Sigmoid colon (tissue), 4 donors: ENCODE measurements around the gene SLC25A23.

Experiments used
- CTCF ChIP-seq, 4 experiments: fragments of 450-650 bp in 3 of 4; fragments of 200-600 bp in 1 of 4; IDR thresholded peaks; one replicate each; pipeline ENCODE4 v1.5.1; 2016 to 2019; ENCODE audit warnings: antibody characterized with exemption in 4 of 4, mild to moderate bottlenecking in 3 of 4, moderate library complexity in 2 of 4
- EP300 ChIP-seq, 4 donors: sonication (generic); formaldehyde crosslinking; IDR thresholded peaks; one replicate each; pipeline ENCODE4 v1.6.1; 2017; ENCODE audit warnings: antibody characterized with exemption in 4 of 4
- POLR2A ChIP-seq, 2 donors: fragments of 450-650 bp; IDR thresholded peaks; one replicate each; pipeline ENCODE4 v1.6.1; 2016; ENCODE audit warnings: antibody characterized with exemption in 2 of 2, mild to moderate bottlenecking in 2 of 2, moderate library complexity in 2 of 2
- POLR2AphosphoS5 ChIP-seq, 4 donors: sonication (generic); formaldehyde crosslinking; IDR thresholded peaks; one replicate each; pipeline ENCODE4 v1.6.1; 2017; ENCODE audit warnings: antibody characterized with exemption in 4 of 4

GRCh38 chr19:6417713-6418561 is 41.7 kb downstream of the SLC25A23 start:
- TF ChIP-seq CTCF (IDR thresholded peaks at IDR 0.05), result peak in 1 of 4 experiments; percentile 33
- no peak for TF ChIP-seq POLR2AphosphoS5 (IDR thresholded peaks at IDR 0.05)
- TF ChIP-seq POLR2A (IDR thresholded peaks at IDR 0.05), result no peak
- TF ChIP-seq EP300 (IDR thresholded peaks at IDR 0.05), result no peak
